ENCODE measurements around the gene TNIP1.
A peak's percentile ranks its signal among the peaks of the same experiment; 100 is the strongest.

The TNIP1 gene

GRCh38 chr5:151106509-151106908 lies 25.7 kb upstream of the TNIP1 start:
- no peak for DNase-seq (ENCODE audit: low read depth in 3 of 3, low spot score in 1 of 3)

DNA sequence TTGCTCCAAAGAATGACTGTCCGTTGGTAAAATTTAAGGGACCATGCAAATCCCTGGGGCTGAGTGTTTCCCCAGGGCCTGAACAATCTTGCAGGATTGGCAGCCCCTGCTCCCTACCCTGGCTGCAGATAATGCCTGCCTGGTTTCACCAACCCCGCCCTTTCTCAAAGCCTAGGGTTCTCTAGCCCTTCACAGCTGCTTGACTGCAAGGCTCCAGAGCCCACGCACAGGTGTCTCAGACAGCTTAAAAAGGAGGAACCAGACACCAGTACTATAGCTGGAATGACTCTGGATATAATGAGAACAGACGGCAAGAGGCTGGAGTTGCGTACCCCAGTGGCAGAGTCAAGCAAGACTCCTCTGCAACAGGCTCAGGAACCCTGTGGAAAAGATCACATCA lies 25.2 kb upstream of the TNIP1 start:
- DNase-seq (ENCODE audit: low read depth in 3 of 3, low spot score in 1 of 3): no peak

- DNase-seq (ENCODE audit: low read depth in 3 of 3, low spot score in 1 of 3): no peak
Measured at GRCh38 chr5:151105561-151105960, 24.7 kb upstream of the TNIP1 start.

DNA sequence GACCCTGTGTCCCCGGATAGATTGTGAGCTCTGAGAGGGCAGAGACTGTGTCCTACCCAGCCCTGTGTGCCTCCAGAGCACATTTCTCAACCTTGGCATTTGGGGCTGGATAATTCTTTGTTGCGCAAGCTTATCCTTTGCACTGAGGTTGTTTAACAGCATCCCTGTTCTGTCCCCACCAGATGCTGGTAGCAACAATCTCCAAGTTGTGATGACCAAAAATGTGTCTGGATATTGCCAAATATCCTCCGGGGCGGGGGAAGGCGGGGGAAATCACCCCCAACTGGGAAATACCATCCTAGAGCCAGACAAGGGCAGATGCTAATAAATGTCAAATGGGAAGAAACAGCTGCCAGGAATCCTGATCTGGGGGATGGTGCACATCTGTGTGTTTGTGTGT lies 24.0 kb upstream of the TNIP1 start:
- DNase-seq (ENCODE audit: low read depth in 3 of 3, low spot score in 1 of 3): no peak

DNA sequence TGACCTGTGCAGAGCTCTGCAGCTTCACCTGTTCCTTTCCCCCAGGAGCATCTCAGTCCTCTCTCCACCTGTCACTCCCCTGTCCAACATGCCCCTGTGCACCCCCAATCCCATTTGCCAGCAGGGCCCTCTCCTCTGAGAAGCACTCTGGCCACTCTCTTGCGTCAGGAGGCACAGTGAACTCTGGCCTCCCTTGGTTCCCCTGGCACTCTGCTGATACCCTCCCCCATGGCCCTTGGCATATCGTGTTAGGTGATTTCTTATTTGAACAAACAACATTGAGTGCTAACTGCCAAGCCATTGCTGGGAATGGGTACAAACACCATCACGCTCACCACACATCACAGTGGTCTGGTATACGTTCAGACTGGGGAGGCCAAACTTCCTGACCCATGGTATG lies 20.9 kb upstream of the TNIP1 start:
- DNase-seq (ENCODE audit: low read depth in 3 of 3, low spot score in 1 of 3): no peak

GRCh38 chr5:151101151-151101550 lies 20.3 kb upstream of the TNIP1 start:
- DNase-seq (ENCODE audit: low read depth in 3 of 3, low spot score in 1 of 3): no peak

DNA sequence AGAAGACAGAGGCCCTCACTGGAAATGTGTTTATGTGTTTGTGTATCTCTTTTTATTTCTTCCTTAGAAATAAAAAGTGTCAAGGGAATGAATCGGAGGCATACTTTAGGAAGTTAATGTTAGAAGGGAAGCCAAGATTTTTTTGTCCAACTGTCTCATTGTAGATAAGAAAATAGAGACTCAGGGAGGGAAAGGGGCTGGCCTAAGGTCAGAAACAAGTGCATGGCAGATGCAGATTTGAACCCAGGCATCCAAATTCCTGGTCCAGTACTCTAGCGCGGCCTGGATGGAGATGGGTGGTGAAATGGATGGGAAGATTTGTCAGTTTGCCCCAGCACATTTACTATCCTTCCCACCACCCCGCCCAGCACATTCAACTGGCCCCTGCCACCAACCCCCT lies 19.8 kb upstream of the TNIP1 start:
- DNase-seq (ENCODE audit: low read depth in 3 of 3, low spot score in 1 of 3): no peak

DNA sequence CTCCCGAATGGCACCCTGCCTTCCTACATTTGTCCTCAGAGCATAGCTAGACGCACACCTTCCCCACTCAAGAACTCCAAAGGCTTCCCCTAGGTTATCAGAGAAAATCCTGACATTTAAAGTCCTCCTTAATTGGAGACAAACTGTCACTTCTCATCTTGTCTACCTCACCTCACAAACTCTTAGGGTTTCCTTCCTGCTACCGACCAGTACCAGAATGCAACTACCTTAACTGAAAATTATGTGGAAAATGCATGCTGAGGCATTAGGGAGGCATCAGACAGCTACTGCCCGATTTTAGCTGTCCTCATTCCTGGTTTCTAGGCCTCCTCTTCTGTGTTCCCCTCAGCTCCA lies 17.9 kb upstream of the TNIP1 start:
- DNase-seq (ENCODE audit: low read depth in 3 of 3, low spot score in 1 of 3): no peak

DNA sequence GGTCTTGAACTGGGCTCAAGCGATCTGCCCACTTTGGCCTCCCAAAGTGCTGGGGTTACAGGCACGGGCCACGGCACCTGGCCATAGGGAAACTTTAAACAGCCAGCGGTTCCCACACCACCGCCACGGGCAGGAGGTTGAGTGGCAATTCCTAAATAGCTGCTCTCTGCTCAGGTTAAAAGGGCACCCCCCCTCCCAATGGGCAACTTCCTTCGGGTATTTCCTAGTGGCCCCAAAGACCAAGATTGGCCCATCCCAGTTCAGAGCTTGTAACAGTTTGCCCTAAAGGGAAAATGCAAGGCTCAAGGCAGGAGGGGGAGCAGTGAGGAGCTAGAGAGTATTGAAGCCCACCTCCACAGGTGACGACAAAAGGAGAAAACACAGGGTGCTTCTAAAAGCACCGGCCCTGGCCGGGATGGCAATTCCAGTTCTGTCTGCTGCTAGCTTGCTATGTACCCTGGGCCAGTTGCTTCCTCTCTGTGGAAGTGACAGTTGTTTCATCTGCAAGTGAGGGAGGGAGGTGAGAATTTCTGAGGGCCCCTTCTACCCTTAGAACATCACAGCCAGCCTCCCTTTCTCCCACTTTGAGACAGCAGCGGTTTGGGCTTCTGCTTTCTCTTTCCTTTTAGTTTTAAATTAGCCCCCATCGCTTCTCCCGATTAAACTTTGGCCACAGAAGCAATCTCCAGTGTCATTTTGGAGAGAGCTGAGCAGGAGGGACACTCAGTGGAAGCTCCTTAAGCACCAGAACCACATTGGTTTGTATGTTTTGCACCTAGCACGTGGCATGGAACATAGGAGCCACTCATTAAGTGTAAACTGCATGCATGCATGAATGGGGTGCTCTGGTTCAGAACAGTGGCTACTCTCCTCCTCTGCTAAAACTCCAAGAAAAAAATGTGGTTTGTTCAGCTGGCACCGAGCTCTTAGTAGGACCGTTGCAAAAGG lies 17.3 kb upstream of the TNIP1 start:
- DNase-seq (ENCODE audit: low read depth in 3 of 3, low spot score in 1 of 3): no peak

- no peak for DNase-seq (ENCODE audit: low read depth in 3 of 3, low spot score in 1 of 3)
Measured at GRCh38 chr5:151097061-151097460, 16.2 kb upstream of the TNIP1 start.

DNA sequence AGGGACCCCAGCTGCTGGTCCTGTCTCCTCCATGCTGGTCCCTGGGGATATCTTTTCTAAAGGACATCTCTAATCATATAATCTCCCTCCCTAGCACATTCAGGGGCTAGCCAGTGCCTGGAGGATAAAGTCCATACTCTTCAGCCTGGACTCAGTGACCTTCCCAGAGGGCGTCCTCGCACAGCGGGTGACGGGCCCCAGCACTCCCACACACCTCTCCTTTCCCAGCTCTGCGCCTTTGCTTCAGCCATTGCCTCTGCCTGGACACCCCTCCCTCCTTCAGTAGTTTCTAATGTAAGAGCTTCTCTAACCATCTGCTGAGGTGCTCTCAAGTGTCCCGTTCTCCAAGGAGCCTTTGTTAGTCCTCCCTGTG lies 15.2 kb upstream of the TNIP1 start:
- no peak for DNase-seq (ENCODE audit: low read depth in 3 of 3, low spot score in 1 of 3)

DNA sequence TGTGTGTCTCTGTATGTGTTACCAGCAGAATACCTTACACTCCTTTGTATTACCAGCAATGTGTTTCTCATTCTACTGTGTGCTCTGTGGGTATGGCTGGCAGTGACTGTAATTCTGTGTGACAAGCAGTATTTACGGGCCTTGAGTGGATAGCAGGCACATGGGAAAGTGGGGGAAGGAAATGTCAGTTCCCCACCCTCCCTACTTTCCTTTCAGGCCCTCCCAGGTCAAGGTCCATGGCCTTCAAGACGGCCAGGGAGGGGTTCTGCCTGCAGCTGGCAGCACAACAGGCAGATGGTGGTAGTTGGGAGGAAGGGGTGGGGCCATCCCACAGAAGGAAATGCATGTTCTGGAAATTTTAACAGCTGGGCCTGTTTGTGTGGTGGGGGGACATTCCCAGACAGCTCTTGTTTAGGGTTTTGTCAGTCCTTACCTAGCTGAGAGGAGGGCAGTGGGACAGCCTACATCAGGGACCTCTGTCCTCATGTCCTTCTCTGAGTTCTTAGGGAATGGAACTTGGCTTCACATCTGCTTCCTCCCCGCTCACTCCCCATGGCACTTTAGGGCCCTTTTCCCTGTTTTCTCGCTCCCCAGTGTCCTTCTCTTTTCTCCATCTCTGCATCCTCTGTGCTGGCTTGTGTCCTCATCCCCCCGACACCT lies 14.6 kb upstream of the TNIP1 start:
- no peak for DNase-seq (ENCODE audit: low read depth in 3 of 3, low spot score in 1 of 3)

DNA sequence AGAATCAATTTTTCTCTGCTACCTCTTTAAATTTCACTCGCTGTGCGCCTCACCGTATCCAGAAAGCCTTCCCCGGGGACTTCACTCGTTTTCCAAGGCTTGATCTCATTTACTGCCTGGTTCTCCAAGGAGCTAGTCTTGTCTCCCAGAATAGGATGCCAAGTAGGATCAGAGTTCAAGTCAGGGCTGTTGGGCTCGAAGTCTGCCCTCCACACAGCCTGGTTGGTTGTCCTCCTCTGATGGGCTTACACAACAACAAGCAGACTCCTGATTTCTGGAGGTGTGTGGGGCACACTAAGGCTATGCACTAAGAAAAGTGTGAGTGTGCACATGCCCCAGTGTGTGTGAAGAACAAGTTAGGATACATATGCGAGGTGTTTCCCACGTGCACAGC lies 14.0 kb upstream of the TNIP1 start:
- no peak for DNase-seq (ENCODE audit: low read depth in 3 of 3, low spot score in 1 of 3)

GRCh38 chr5:151094030-151094851 lies 13.4 kb upstream of the TNIP1 start:
- peak in 1 of 3 donors; percentile 18 for DNase-seq (ENCODE audit: low read depth in 3 of 3, low spot score in 1 of 3)

- DNase-seq (ENCODE audit: low read depth in 3 of 3, low spot score in 1 of 3): no peak
Measured at GRCh38 chr5:151093476-151093889, 12.6 kb upstream of the TNIP1 start.

- DNase-seq (ENCODE audit: low read depth in 3 of 3, low spot score in 1 of 3): no peak
Measured at GRCh38 chr5:151092762-151093161, 11.9 kb upstream of the TNIP1 start.

DNA sequence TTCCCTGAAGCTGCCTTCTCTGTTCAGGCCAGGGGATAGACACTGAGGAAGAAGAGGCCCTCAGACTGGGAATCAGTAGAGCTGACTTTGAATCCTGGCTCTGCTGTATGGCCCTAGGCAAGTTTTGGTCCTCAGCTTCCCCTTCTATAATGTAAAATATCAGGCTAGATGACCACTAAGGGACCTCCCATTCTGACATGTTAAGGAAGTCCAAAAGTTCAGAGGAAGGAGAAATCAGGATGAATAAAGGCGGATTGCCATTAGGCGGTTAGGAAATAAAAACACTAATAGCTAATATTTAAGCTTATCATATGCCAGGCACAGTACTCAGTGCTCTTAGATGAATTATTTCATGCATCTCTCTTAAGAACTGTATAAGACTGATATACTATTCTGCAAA lies 8.9 kb upstream of the TNIP1 start:
- DNase-seq (ENCODE audit: low read depth in 3 of 3, low spot score in 1 of 3): no peak

GRCh38 chr5:151088986-151089385 lies 8.2 kb upstream of the TNIP1 start:
- DNase-seq (ENCODE audit: low read depth in 3 of 3, low spot score in 1 of 3): no peak

- DNase-seq (ENCODE audit: low read depth in 3 of 3, low spot score in 1 of 3): no peak
Measured at GRCh38 chr5:151087486-151087885, 6.7 kb upstream of the TNIP1 start.

DNA sequence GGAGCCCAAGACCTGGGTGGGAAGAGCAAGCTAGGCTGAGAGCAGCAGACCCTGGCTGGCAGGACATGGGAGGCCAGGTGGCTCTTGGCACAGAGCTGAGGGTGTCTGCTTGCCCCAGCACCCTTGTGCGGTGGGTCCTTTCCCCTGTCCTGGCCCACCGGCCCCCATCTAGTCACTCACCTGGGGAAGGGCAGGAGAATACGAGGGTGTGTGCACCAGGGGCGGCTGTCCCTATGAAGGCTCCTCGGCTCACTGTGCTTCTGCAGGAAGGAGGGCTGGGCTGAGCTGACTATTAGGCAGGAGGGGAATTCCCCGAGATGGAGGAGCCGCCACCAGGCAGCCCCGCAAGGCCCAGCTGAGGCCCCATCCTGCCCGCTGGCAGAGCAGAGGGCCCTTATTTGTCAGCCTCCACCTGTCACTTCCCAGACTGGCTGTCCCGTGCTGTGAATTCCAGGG lies 6.1 kb upstream of the TNIP1 start:
- DNase-seq (ENCODE audit: low read depth in 3 of 3, low spot score in 1 of 3): peak; percentile 38 to 55 (median 54)

- no peak for DNase-seq (ENCODE audit: low read depth in 3 of 3, low spot score in 1 of 3)
Measured at GRCh38 chr5:151086192-151086869, 5.5 kb upstream of the TNIP1 start.

All from stimulated activated CD4-positive, alpha-beta T cell treated with anti-CD3 and anti-CD28 coated beads, TNF-alpha, amount 100 ng/mL, for 1 hour (primary cell).